OCI-LY1 (cell line): Measurements from ENCODE around the gene RETN.

Source experiments
- H2AFZ ChIP-seq: fragments of 200-600 bp; sonication (generic), shearing (Covaris generic); 2 replicates; pipeline ENCODE4 v1.6.0; 2014; ENCODE audit warnings: antibody characterized with exemption, mild to moderate bottlenecking, low read length
- H3F3A ChIP-seq: fragments of 200-600 bp; sonication (generic), shearing (Covaris generic); 2 replicates; pipeline ENCODE4 v1.6.0; 2014; ENCODE audit warnings: mild to moderate bottlenecking, antibody characterized with exemption, low read length, moderate library complexity; ENCODE audit not compliant: insufficient read depth
- H3K27ac ChIP-seq: fragments of 200-600 bp; sonication (generic); 2 replicates; pipeline ENCODE4 v1.5.1; 2014; ENCODE audit warnings: low read length, mixed run types, mild to moderate bottlenecking, low read depth; ENCODE audit not compliant: poor library complexity, severe bottlenecking
- H3K27me3 ChIP-seq: fragments of 200-600 bp; sonication (generic); 2 replicates; pipeline ENCODE4 v1.6.0; 2014; ENCODE audit warnings: antibody characterized with exemption, mild to moderate bottlenecking, low read length, moderate library complexity; ENCODE audit not compliant: insufficient read depth
- H3K36me3 ChIP-seq: fragments of 200-600 bp; sonication (generic); 2 replicates; pipeline ENCODE4 v1.6.1; 2014; ENCODE audit warnings: mild to moderate bottlenecking, antibody characterized with exemption, low read length, moderate library complexity, mixed read lengths; ENCODE audit not compliant: insufficient read depth
- H3K4me1 ChIP-seq: fragments of 200-600 bp; sonication (generic); 2 replicates; pipeline ENCODE4 v1.5.1; 2014; ENCODE audit warnings: mild to moderate bottlenecking, low read length, moderate library complexity; ENCODE audit not compliant: insufficient read depth, severe bottlenecking
- H3K4me2 ChIP-seq: fragments of 200-600 bp; sonication (generic), shearing (Covaris generic); 2 replicates; pipeline ENCODE4 v1.6.1; 2014; ENCODE audit warnings: low read length
- H3K4me3 ChIP-seq: fragments of 200-600 bp; sonication (generic); 2 replicates; pipeline ENCODE4 v1.5.1; 2014; ENCODE audit warnings: low read length, low read depth, mild to moderate bottlenecking, mixed read lengths; ENCODE audit not compliant: poor library complexity, severe bottlenecking
- H3K79me2 ChIP-seq: fragments of 200-600 bp; shearing (Covaris generic); 2 replicates; pipeline ENCODE4 v1.6.1; 2016; ENCODE audit warnings: mixed run types, low read length, mixed read lengths; ENCODE audit not compliant: insufficient read depth
- H3K9ac ChIP-seq: fragments of 200-600 bp; sonication (generic), shearing (Covaris generic); 2 replicates; pipeline ENCODE4 v1.6.1; 2014; ENCODE audit warnings: mild to moderate bottlenecking, low read length, mixed read lengths
- H3K9me2 ChIP-seq: fragments of 200-600 bp; sonication (generic), shearing (Covaris generic); 2 replicates; pipeline ENCODE4 v1.6.1; 2014; ENCODE audit warnings: low read depth, mild to moderate bottlenecking, low read length, mixed read lengths
- H3K9me3 ChIP-seq: fragments of 200-600 bp; shearing (Covaris generic); 2 replicates; pipeline ENCODE4 v1.6.1; 2014; ENCODE audit warnings: low read length, mixed read lengths
- H4K20me1 ChIP-seq: fragments of 200-600 bp; sonication (generic), shearing (Covaris generic); 2 replicates; pipeline ENCODE4 v1.6.0; 2016; ENCODE audit warnings: mild to moderate bottlenecking, low read length; ENCODE audit not compliant: insufficient read depth
- EZH2 ChIP-seq: fragments of 200-600 bp; sonication (generic), shearing (Covaris generic); IDR thresholded peaks from 2 replicates; pipeline ENCODE4 v1.8.0; 2017; ENCODE audit warnings: borderline replicate concordance, mixed run types, mild to moderate bottlenecking, antibody characterized with exemption, low read length, moderate library complexity, mixed read lengths
- TF ChIP-seq, protein P1 (sequence below): fragments of 200-600 bp; sonication (generic), shearing (Covaris generic); IDR thresholded peaks from 2 replicates; pipeline ENCODE4 v1.5.1; 2017; ENCODE audit warnings: mild to moderate bottlenecking, antibody characterized with exemption, low read length, moderate library complexity, mixed read lengths

The RETN gene

DNA sequence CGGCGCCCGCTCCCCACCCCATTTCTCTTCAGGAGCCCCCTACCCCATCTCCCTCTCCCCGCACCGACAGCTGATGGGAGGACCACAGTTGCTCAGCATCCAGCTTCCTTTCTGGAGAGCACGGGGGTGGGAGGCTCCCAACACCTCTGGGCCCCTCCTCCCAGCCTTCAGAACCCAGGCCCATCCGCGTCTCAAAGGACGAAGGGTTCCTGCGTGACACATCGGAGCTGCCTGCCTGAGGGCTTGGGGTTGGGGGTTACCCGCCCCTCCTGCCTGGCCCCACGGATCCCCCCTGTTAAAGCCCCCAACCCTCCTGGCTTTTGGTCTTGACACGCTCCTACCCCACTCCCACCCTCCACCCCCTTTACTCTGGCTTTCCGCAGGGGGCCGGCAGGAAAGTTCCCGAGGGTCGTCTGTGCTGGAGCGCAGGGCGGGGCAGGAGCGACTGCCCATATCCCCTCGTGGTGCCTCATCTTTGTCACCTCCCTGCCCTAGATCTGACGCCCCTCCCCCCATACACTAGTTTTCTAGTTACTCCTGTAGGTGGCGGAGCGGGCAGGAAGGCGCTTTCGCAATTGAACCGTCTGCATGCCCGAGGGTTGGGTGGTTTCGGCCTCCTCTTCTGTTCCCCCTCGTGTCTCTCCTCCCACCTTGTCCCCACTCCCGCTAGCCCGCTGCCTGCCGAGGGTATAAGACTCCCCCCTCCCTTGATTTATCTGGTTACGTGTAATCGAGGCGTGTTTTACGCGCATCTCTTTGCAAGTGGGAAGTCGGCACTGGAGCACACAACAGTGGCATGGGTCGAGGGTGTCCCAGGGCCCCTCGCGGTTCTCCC is 12.7 kb downstream of the RETN start:
- Histone ChIP-seq H3K9me3 (no peaks in the 10 kb centered on the region), H3K9me2 (no peaks in the 10 kb centered on the region), H3K9ac (peak overlapping the region; percentile 83), H3K36me3 (peaks cover 16% of the 10 kb centered on the region), H3K4me1 (peaks cover 21% of the 10 kb centered on the region), H3K4me3 (peak overlapping the region; percentile 82), H3K27ac (no peak overlapping the region), H3F3A (no peaks in the 10 kb centered on the region), H4K20me1 (no peaks in the 10 kb centered on the region), H3K79me2 (no peaks in the 10 kb centered on the region), H3K4me2 (peak overlapping the region; percentile 93), H2AFZ (no peak overlapping the region), H3K27me3 (no peaks in the 10 kb centered on the region; the same call in 1 of the 2 replicates)
- TF ChIP-seq EZH2, result no peak
- TF ChIP-seq, protein P1, sequence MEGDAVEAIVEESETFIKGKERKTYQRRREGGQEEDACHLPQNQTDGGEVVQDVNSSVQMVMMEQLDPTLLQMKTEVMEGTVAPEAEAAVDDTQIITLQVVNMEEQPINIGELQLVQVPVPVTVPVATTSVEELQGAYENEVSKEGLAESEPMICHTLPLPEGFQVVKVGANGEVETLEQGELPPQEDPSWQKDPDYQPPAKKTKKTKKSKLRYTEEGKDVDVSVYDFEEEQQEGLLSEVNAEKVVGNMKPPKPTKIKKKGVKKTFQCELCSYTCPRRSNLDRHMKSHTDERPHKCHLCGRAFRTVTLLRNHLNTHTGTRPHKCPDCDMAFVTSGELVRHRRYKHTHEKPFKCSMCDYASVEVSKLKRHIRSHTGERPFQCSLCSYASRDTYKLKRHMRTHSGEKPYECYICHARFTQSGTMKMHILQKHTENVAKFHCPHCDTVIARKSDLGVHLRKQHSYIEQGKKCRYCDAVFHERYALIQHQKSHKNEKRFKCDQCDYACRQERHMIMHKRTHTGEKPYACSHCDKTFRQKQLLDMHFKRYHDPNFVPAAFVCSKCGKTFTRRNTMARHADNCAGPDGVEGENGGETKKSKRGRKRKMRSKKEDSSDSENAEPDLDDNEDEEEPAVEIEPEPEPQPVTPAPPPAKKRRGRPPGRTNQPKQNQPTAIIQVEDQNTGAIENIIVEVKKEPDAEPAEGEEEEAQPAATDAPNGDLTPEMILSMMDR, result peak; percentile 59

DNA sequence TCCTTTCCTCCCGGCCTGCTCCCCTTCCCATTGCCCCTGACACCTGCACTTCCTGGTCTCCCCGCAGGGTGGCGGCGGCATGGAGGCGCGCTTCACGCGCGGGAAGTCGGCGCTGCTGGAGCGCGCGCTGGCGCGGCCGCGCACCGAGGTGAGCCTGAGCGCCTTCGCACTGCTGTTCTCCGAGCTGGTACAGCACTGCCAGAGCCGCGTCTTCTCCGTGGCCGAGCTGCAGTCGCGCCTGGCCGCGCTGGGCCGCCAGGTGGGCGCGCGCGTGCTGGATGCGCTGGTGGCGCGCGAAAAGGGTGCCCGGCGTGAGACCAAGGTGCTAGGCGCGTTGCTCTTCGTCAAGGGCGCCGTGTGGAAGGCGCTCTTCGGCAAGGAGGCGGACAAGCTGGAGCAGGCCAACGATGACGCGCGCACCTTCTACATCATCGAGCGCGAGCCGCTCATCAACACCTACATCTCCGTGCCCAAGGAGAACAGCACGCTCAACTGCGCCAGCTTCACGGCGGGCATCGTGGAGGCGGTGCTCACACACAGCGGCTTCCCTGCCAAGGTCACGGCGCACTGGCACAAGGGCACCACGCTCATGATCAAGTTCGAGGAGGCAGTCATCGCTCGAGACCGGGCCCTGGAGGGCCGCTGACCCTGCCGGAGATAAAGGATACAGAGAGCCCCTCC is 13.5 kb downstream of the RETN start:
- Histone ChIP-seq H4K20me1 (no peaks in the 10 kb centered on the region), H3K9me3 (no peaks in the 10 kb centered on the region), H3K79me2 (no peaks in the 10 kb centered on the region), H3K4me1 (peaks cover 21% of the 10 kb centered on the region), H3K9me2 (no peaks in the 10 kb centered on the region), H3K36me3 (peaks cover 16% of the 10 kb centered on the region), H3K4me3 (no peak overlapping the region), H3F3A (no peaks in the 10 kb centered on the region), H2AFZ (no peak overlapping the region), H3K4me2 (peak overlapping the region; percentile 93; the same call in 1 of the 2 replicates), H3K27ac (no peak overlapping the region), H3K9ac (no peak overlapping the region), H3K27me3 (no peaks in the 10 kb centered on the region)
- no peak for TF ChIP-seq EZH2
- TF ChIP-seq, protein P1, result no peak

DNA sequence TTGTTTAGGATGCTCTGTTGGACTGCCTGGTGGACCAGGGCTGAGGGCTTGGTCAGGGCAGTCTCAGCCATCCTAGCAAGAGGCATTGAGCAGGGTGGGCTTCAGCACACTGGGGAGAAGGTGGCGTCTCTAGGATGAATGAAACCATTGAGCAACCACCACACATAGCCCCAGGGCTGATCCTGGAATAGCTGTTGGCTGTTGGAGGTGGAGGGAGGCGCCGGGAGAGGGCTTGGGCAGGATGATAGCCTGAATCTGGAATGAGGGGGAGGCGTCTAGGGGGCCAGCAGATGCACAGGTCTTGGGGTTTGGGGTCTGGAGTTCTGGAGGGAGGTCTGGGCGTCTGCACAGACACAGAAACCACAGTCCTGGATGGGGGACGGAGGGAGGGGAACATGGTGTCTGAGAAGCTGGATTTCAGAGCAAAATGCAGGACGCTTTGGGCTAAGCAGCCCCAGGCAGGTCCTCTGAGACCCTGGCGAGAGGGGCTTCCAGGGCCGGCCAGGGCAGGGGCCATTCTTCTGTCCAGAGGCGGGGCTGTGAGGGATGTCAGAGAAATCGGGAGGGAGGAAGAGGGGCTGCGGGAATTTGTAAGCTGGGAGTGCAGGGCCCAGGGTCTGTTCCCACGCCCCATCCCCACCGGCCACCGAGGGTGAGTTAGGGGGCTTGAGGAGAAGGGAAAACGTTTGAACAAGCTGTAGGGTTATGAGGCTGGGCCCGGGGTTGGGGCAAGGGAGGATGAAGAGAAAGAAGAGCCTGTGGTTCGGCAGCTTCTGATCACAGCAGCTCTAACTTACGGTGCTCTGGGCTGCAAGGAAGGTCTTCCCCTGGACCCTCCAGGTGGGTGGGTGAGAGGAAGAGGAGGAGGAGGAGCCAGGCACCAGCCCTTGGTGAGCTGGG is 16.9 kb downstream of the RETN start:
- H2AFZ ChIP-seq, result no peak overlapping the region
- TF ChIP-seq EZH2, result no peak
- TF ChIP-seq, protein P1, result no peak
- H3K9me3 ChIP-seq, result no peaks in the 10 kb centered on the region
- no peak overlapping the region for H3K27ac ChIP-seq
- H4K20me1 ChIP-seq, result no peaks in the 10 kb centered on the region
- H3K9ac ChIP-seq, result no peak overlapping the region
- H3K27me3 ChIP-seq, result no peaks in the 10 kb centered on the region
- H3F3A ChIP-seq, result no peaks in the 10 kb centered on the region
- peaks cover 5% of the 10 kb centered on the region for H3K4me1 ChIP-seq
- H3K36me3 ChIP-seq, result peaks cover 16% of the 10 kb centered on the region
- no peaks in the 10 kb centered on the region for H3K79me2 ChIP-seq
- no peak overlapping the region for H3K4me3 ChIP-seq
- H3K9me2 ChIP-seq, result no peaks in the 10 kb centered on the region
- H3K4me2 ChIP-seq, result no peak overlapping the region
